Bronchial epithelial cell (primary cell): ENCODE measurements around the gene LAIR2. TPM values are rescaled to one million over a fixed set of nuclear protein-coding genes. Genes with fewer than 3 reads are reported as not detected.

ENCODE experiments used
- DNase-seq: peaks from one replicate; pipeline ENCODE4 v3.0.0-alpha.2; 2010; ENCODE audit warnings: low read depth
- FAIRE-seq: peaks from 2 replicates; lab custom pipeline; 2011; peaks lifted over from hg19 to GRCh38; lab: Jason Lieb, UNC
- H3K27me3 ChIP-seq: 2 replicates; pipeline ENCODE4 v1.5.1; 2011; ENCODE audit warnings: low read length; ENCODE audit not compliant: control insufficient read depth, insufficient read depth
- H3K36me3 ChIP-seq: 2 replicates; pipeline ENCODE4 v1.5.1; 2011; ENCODE audit warnings: low read length; ENCODE audit not compliant: control insufficient read depth, insufficient read depth
- H3K4me3 ChIP-seq: 2 replicates; pipeline ENCODE4 v1.5.1; 2011; ENCODE audit warnings: mild to moderate bottlenecking, low read depth, low read length, control low read depth
- CTCF ChIP-seq: IDR thresholded peaks from 2 replicates; pipeline ENCODE4 v1.5.1; 2011; ENCODE audit warnings: mild to moderate bottlenecking, moderate library complexity, low read length, control low read depth, inconsistent platforms; ENCODE audit not compliant: insufficient read depth, severe bottlenecking
- total RNA-seq: library from RNA; depleted of rRNA; stranded (reverse); fragments of >200 nt; gene quantifications from 2 replicates; pipeline ENCODE4 v1.2.1, GENCODE V29; 2014

LAIR2 gene
- total RNA-seq, 1 donor from 2014 or later: not detected

GRCh38 chr19:54477650-54478049, 25.0 kb upstream of the LAIR2 start:
- FAIRE-seq: no peak
- TF ChIP-seq CTCF: no peak
- Histone ChIP-seq H3K36me3 (no peaks in the 10 kb centered on the region), H3K4me3 (no peak overlapping the region), H3K27me3 (no peaks in the 10 kb centered on the region)
- DNase-seq: no peak

- peak; percentile 75 for TF ChIP-seq CTCF
- peak; percentile 36 for DNase-seq
- Histone ChIP-seq H3K36me3 (no peaks in the 10 kb centered on the region), H3K27me3 (no peaks in the 10 kb centered on the region), H3K4me3 (no peak overlapping the region)
- no peak for FAIRE-seq
Observed at GRCh38 chr19:54478677-54479266, 23.9 kb upstream of the LAIR2 start.

GRCh38 chr19:54480051-54480450, 22.6 kb upstream of the LAIR2 start:
- no peaks in the 10 kb centered on the region for H3K27me3 ChIP-seq
- TF ChIP-seq CTCF: no peak
- no peak for DNase-seq
- FAIRE-seq: no peak
- H3K4me3 ChIP-seq: no peak overlapping the region
- H3K36me3 ChIP-seq: no peaks in the 10 kb centered on the region

GRCh38 chr19:54481326-54481930, 21.2 kb upstream of the LAIR2 start:
- no peak overlapping the region for H3K4me3 ChIP-seq
- no peak for FAIRE-seq
- no peaks in the 10 kb centered on the region for H3K36me3 ChIP-seq
- peak; percentile 82 for TF ChIP-seq CTCF
- no peaks in the 10 kb centered on the region for H3K27me3 ChIP-seq
- DNase-seq: peak; percentile 30

GRCh38 chr19:54482889-54483288, 19.7 kb upstream of the LAIR2 start:
- FAIRE-seq (no peak), DNase-seq (no peak)
- H3K4me3 ChIP-seq: no peak overlapping the region
- H3K36me3 ChIP-seq: no peaks in the 10 kb centered on the region
- TF ChIP-seq CTCF: no peak
- no peaks in the 10 kb centered on the region for H3K27me3 ChIP-seq
